Right lobe of liver (tissue), 6 donors: ENCODE measurements around the gene PCED1A. TPM values are rescaled to one million over a fixed set of nuclear protein-coding genes. Genes with fewer than 3 reads are reported as not detected.
A peak's percentile ranks its signal among the peaks of the same experiment; 100 is the strongest.

Experiments used
- ATAC-seq, 4 donors: fragments of 200-7000 bp; cut with Tn5 transposase; one replicate each; pipeline ENCODE4 v1.9.1; 2020; ENCODE audit warnings: mild to moderate bottlenecking in 4 of 4, moderate library complexity in 4 of 4
- DNase-seq, 3 donors: peaks; one replicate each; pipeline ENCODE4 v3.0.0-alpha.2; 2020
- H3K27ac ChIP-seq, 3 donors: fragments of 200-600 bp; one replicate each; pipeline ENCODE4 v1.8.0; 2022
- H3K27me3 ChIP-seq, 2 donors: fragments of 200-600 bp; one replicate each; pipeline ENCODE4 v1.8.0; 2022
- H3K36me3 ChIP-seq, 4 donors: fragments of 200-600 bp; sonication (generic) in 1 of 4; one replicate each; pipeline versions ENCODE4 v1.5.1 to v1.8.0; 2017 to 2022; ENCODE audit warnings: control low read depth in 1 of 4
- H3K4me1 ChIP-seq, 4 donors: fragments of 200-600 bp; sonication (generic) in 1 of 4; one replicate each; pipeline versions ENCODE4 v1.5.1 to v1.8.0; 2017 to 2022; ENCODE audit warnings: control low read depth in 1 of 4
- H3K4me3 ChIP-seq, 3 donors: fragments of 200-600 bp; one replicate each; pipeline ENCODE4 v1.8.0; 2022
- H3K9me3 ChIP-seq, 4 donors: fragments of 200-600 bp; sonication (generic) in 1 of 4; one replicate each; pipeline versions ENCODE4 v1.5.1 to v1.8.0; 2017 to 2022; ENCODE audit warnings: control low read depth in 1 of 4
- POLR2A ChIP-seq: fragments of 450-650 bp; IDR thresholded peaks from one replicate; pipeline ENCODE4 v1.6.1; 2017; ENCODE audit warnings: antibody characterized with exemption, mild to moderate bottlenecking
- WGBS: methylation state at CpG from one replicate; pipeline ENCODE4 v1.1.6; 2018; ENCODE audit warnings: low coverage, low lambda C conversion rate; ENCODE audit not compliant: insufficient coverage; ENCODE audit errors: missing lambda C conversion rate; 5-methylcytosine and 5-hydroxymethylcytosine counted together
- intact Hi-C, 2 donors: fragments of 100-400 bp; cut with DNase I; formaldehyde crosslinking; loops; one replicate each; pipeline versions ENCODE4 v1.11.2 to v1.14.1; 2022
- total RNA-seq, 6 experiments: library from RNA; depleted of rRNA in 2 of 6; stranded (reverse); fragments of >200 nt in 2 of 6; fragmentation: NEBNext Ultra II Directional in 3 of 6; extraction: Animal tissue kit (Norgen Biotek cat#: 25700) in 3 of 6; gene quantifications; one replicate each; pipeline versions ENCODE4 v1.1.0 to v1.2.4, GENCODE V29; 2016 to 2023
- TF ChIP-seq, protein P1 (sequence below), 4 donors: fragments of 200-600 bp in 3 of 4; fragments of 450-650 bp in 1 of 4; IDR thresholded peaks; one replicate each; pipeline versions ENCODE4 v1.5.1 to v1.8.0; 2016 to 2022; ENCODE audit warnings: antibody characterized with exemption in 4 of 4, mild to moderate bottlenecking in 2 of 4
- donor health status: DM: no; HTN: yes; CAD: no.
- donor health status: DM: no; HTN: no; CAD: no.
- donor health status: DM: no; HTN: no; CAD: no.
- donor health status: DM: no; HTN: yes; CAD: no.
- donor health status: DM: no; HTN: yes; CAD: no.

Gene PCED1A
- total RNA-seq, 6 experiments from 2014 or later, result 9.6 to 22.2 (median 18.6) TPM

DNA sequence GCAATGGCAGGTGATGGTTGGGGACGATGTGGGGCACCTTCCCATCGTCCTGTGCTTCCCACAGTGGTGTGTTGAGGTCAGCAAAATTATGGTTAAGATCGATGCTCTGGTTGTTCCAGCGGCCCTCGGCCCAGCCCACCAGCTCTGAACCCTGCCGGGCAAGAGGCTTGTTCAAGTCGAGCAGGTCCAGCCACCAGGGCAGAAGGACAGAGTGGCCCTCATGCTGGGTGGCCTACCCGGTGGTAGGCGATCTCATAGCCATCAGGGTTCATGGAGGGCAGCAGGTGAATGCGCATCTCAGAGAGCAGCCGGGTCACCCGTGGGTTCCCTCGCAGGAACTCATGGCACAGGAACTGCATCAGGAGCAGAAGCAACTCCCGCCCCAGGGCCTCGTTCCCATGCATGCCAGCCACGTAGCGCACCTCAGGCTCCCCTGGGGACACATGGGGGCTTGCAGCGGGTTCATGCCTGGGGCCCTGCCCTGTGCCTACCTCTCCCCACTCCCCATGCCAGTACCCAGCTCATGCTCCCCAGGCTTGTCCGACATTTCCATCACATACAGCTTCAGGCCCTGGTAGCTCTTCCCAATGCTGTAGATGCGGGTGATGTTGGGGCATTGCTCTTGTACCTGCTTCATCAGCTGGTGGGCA is 44.3 kb downstream of the PCED1A start:
- Histone ChIP-seq H3K9me3 (no peaks in the 10 kb centered on the region), H3K27me3 (no peaks in the 10 kb centered on the region), H3K4me3 (no peak overlapping the region), H3K36me3 (no peaks in the 10 kb centered on the region), H3K4me1 (no peaks in the 10 kb centered on the region), H3K27ac (no peak overlapping the region)
- DNase-seq (peak in 1 of 3 donors; percentile 44), ATAC-seq (no peak)
- 89% methylated on average over 2 of the region's 20 CpGs for WGBS
- TF ChIP-seq, protein P1, sequence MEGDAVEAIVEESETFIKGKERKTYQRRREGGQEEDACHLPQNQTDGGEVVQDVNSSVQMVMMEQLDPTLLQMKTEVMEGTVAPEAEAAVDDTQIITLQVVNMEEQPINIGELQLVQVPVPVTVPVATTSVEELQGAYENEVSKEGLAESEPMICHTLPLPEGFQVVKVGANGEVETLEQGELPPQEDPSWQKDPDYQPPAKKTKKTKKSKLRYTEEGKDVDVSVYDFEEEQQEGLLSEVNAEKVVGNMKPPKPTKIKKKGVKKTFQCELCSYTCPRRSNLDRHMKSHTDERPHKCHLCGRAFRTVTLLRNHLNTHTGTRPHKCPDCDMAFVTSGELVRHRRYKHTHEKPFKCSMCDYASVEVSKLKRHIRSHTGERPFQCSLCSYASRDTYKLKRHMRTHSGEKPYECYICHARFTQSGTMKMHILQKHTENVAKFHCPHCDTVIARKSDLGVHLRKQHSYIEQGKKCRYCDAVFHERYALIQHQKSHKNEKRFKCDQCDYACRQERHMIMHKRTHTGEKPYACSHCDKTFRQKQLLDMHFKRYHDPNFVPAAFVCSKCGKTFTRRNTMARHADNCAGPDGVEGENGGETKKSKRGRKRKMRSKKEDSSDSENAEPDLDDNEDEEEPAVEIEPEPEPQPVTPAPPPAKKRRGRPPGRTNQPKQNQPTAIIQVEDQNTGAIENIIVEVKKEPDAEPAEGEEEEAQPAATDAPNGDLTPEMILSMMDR (IDR thresholded peaks at IDR 0.05), result no peak
- no peak for TF ChIP-seq POLR2A
- intact Hi-C loops, result no loop called here

DNA sequence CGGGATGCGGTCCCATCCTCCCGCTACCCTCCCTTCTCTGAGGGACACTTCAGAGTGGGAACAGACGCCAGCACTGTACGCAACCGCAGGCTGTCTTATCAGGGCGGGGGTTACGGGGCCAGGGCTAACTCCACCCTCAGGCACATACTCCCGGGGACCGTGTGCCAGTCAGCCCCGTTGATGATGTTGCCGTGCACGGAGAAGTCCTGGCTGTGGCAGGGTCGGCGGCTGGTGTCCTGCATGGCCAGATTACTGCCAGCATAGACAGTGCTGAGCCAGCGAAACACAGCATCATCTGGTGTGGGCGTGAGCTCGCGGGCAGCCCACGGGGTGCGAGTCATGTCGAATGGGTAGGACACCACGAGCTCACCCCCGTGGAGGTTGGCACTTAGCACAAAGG is 45.0 kb downstream of the PCED1A start:
- Histone ChIP-seq H3K27me3 (no peaks in the 10 kb centered on the region), H3K9me3 (no peaks in the 10 kb centered on the region), H3K4me3 (no peak overlapping the region), H3K4me1 (no peaks in the 10 kb centered on the region), H3K36me3 (no peaks in the 10 kb centered on the region), H3K27ac (no peak overlapping the region)
- ATAC-seq (no peak), DNase-seq (no peak)
- intact Hi-C loops, result no loop called here
- TF ChIP-seq, protein P1 (IDR thresholded peaks at IDR 0.05), result no peak
- TF ChIP-seq POLR2A, result no peak
- WGBS, result 82% methylated on average over 4 of the region's 24 CpGs

DNA sequence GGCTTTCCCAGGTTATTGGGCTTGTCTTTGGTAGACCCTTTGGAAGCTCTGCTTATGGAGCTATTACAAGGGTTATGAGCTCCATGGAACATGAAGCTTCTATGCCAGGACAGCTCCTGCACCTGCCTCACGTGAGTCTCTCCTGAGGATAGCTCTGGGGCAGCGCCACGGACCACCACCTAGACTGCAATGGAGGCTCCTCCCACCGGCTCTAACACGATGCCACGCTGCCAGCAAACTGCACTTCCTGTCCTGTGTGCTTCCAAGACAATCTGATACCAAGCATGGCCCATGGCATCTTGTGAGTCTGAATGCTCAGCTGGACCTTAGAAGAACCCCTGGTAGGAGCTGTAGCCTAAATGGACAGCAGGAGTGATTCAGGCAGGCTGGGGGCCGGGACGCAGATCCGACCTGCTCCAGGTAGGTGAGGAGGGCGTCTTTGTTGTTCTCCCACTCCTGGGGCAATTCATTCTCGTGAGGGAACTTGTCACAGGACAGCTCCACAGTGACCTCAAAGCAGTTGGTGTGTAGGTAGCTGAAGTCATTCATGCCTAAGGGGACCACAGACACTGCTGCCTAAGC is 45.5 kb downstream of the PCED1A start:
- Histone ChIP-seq H3K27me3 (no peaks in the 10 kb centered on the region), H3K4me1 (no peaks in the 10 kb centered on the region), H3K9me3 (no peaks in the 10 kb centered on the region), H3K4me3 (no peak overlapping the region), H3K36me3 (no peaks in the 10 kb centered on the region), H3K27ac (no peak overlapping the region)
- no peak for DNase-seq
- WGBS, result 67% methylated on average over 3 of the region's 11 CpGs
- ATAC-seq, result no peak
- intact Hi-C loops, result no loop called here
- TF ChIP-seq, protein P1 (IDR thresholded peaks at IDR 0.05), result no peak
- no peak for TF ChIP-seq POLR2A

DNA sequence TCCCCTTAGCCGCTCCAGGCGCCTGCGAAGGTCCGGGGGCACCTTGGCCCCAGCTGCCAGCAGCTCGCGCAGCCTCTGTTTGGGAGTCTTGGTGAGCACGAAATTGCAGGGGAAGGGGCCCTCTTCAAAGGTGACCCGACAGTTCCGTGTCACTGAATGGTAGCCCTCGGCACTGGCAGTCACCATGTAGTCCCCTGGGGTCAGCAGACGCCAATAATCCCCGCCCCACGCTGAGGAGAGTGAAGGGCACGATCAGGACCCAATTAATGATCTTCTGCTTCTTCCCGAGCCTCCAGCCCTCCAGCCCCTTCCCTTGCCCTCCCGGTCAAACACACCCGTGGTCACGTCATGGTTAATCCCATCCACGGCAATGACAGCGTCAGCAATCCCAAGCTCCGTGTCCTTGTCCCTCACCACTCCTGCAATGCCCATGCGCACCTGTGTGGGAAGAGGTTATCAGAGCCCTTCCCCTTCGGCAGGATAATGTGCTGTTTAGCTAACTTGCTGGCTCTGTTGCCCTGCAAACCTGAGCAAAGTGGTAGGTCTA is 46.2 kb downstream of the PCED1A start:
- no peak for DNase-seq
- ATAC-seq, result no peak
- Histone ChIP-seq H3K27ac (no peak overlapping the region), H3K4me1 (no peaks in the 10 kb centered on the region), H3K27me3 (no peaks in the 10 kb centered on the region), H3K9me3 (no peaks in the 10 kb centered on the region), H3K4me3 (no peak overlapping the region), H3K36me3 (no peaks in the 10 kb centered on the region)
- WGBS, result 62% methylated on average over 14 of the region's 23 CpGs
- no peak for TF ChIP-seq POLR2A
- TF ChIP-seq, protein P1 (IDR thresholded peaks at IDR 0.05), result no peak
- intact Hi-C loops, result no loop called here
